Fibroblast of skin of right biceps (primary cell): ENCODE measurements around the gene PTK6.
A peak's percentile ranks its signal among the peaks of the same experiment; 100 is the strongest.

Source experiments
- DNase-seq: peaks from one replicate; pipeline ENCODE4 v3.0.0-alpha.2; 2013

PTK6 gene

DNA sequence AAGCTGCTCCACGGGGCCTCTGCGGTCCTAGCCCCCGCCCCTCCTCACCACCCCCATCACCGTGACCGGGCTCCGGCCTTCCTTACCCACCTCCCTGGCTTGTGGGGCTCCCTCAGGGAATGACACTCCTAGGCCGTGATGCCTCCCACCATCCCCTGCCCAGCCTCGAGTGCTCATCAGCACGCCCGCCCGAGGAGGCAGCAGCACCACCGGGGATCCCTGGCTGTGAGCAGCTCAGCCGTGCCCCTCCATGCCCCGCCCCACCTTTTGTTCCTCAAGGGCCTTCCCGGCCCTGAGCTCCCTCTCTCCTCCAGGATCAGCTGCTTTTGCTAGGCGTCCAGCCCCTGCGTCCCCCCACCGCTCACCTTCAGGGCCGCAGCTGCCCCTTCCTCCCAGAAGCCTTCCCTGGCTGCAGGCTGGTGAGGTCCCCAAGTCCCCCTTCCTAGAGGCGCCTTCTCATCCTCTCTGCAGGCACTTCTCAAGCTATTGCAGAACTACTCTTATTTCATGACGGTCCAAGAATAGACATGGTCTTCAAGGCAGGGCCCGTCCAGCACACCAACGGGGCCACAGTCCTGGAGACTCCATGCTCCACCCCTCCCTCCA is 19.8 kb upstream of the PTK6 start:
- DNase-seq: no peak

DNA sequence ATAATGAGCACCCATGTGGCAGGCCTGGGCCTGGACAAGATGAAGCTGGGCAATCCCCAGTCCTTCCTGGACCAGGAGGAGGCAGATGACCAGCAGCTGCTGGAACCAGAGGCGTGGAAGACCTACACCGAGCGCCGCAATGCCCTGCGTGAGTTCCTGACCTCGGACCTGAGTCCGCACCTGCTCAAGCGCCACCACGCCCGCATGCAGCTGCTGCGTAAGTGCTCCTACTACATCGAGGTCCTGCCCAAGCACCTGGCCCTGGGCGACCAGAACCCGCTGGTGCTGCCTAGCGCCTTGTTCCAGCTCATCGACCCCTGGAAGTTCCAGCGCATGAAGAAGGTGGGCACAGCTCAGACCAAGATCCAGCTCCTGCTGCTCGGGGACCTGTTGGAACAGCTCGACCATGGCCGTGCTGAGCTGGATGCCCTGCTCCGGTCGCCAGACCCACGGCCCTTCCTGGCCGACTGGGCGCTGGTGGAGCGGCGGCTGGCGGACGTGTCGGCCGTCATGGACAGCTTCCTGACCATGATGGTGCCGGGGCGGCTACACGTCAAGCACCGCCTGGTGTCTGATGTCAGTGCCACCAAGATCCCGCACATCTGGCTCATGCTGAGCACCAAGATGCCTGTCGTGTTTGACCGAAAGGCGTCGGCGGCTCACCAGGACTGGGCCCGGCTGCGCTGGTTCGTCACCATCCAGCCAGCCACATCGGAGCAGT is 18.6 kb upstream of the PTK6 start:
- DNase-seq: no peak

DNA sequence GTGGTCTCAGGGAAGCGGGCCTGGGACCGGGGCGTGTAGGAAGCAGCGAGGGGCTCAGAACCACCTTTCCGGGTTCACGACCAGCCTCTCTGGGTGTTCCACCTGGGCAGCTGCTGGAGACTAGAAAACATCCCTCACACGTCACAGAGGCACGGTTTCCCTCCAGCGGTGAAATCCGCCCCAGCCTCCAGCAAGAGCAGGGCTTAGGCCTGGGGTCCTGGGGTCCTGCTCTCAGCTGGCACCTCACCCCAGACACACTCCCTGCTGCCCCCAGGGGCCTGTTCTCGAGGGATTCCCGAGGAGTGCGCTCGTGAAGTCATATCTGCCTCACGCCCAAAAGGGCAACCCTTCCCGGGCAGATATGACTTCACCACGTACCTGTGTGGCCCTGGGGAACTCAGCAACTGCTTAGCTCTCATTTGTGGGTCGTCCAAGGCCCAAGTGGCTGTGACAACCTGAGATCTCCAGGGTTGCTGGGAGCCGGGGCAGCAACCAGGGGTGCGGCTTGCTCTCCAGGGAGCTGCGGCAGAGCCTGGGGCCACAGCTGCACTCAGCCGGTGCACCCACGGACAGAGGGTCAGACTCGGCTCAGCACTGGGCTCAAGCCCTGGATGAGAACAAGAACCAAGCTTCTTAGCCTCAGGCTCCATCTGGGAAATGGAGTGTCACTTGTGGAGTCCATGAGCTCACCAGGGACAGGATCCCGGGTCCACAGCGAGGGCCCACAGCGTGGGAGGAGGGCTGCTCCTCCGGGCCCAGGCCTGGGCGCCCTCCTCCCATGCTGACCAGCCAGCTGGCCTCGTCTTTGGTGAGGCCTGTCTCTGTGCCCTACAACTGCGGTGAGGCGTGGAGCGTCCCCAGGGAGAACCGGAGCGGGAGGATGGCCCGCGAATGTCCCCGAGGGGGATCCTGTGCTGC is 17.4 kb upstream of the PTK6 start:
- DNase-seq: no peak

GRCh38 chr20:63553933-63554290 is 16.7 kb upstream of the PTK6 start, which contains the start of gene FNDC11:
TSS of gene FNDC11 (plus strand) at chr20:63554159. CDS start at chr20:63555664, 1,505 bp downstream.
- peak; percentile 23 for DNase-seq

DNA sequence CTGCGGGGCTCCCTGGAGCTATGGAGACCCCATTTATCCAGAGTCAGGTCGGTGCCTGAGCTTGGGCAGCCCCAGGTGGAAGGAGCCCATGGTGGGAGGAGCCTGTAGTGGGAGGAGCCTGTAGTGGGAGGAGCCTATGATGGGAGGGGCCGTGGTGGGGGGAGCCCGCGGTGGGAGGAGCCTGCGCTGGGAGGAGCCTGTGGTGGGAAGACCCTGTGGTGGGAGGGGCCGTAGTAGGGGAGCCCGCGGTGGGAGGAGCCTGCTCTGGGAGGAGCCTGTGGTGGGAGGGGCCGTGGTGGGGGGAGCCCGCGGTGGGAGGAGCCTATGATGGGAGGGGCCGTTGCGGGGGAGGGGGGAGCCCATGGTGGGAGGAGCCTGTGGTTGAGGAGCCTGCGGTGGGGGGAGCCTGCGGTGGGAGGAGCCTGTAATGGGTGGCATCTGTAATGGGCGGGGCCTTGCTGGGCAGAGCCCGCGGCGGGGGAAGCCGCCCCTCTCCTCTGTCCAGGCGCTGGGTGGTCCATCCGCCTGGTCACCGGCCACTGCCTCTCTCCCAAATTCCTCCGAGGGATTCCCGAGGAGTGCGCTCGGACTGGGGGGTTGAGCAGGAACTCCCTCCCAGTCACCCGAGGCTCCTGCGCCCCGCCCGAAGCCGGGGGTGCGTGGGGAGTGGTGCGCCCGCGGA is 16.2 kb upstream of the PTK6 start:
- peak; percentile 79 for DNase-seq

GRCh38 chr20:63552481-63553249 is 15.5 kb upstream of the PTK6 start:
- DNase-seq: no peak

GRCh38 chr20:63551068-63551467 is 13.9 kb upstream of the PTK6 start:
- DNase-seq: no peak

DNA sequence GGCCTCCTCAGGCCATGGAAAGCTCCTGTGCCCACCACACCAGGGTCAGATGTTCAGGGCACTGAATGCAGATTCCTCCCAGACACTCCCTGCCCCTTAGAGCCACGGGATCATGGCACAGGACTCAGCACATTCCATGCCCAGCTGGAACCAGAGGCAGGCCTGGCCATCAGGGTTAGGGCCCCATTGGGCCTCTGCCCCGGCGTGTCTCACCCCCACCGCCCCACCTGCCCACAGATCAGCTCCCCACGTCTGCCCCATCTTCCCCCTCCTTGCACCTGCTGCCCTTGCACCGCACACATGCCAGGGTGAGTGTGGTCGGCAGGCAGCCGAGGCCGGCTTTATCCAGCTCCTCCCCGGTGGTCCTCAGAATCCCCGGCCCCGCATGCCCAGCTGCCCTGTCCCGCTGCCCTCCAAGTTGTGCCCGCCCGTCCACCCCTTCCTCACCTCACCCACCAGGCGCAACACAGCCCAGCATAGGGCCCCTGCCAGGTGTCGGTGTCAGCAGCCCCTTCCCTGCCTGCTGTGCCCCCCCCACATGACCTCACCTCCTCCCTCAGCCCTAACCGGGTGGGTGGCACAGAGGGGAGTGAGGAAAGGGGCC is 12.6 kb upstream of the PTK6 start:
- DNase-seq: no peak

DNA sequence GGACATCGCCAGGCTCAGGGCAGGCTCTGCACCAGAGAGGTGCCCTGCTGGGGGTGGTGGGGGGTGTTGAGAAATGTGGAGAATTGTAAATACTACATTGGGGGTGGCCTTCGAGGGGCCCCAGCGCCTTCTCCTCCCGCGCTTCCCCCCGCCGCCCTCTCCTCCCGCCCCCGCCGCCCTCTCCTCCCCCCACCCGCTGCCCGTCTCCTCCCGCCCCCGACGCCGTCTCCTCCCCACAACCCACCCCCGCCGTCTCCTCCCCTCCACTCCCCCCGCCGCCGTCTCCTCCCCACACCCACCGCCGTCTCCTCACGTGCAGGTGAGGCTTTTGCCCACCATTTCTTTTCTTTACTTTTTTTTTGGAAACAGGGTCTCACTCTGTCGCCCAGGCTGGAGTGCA is 11.8 kb upstream of the PTK6 start:
- DNase-seq: no peak

GRCh38 chr20:63548542-63548941 is 11.4 kb upstream of the PTK6 start:
- DNase-seq: no peak

DNA sequence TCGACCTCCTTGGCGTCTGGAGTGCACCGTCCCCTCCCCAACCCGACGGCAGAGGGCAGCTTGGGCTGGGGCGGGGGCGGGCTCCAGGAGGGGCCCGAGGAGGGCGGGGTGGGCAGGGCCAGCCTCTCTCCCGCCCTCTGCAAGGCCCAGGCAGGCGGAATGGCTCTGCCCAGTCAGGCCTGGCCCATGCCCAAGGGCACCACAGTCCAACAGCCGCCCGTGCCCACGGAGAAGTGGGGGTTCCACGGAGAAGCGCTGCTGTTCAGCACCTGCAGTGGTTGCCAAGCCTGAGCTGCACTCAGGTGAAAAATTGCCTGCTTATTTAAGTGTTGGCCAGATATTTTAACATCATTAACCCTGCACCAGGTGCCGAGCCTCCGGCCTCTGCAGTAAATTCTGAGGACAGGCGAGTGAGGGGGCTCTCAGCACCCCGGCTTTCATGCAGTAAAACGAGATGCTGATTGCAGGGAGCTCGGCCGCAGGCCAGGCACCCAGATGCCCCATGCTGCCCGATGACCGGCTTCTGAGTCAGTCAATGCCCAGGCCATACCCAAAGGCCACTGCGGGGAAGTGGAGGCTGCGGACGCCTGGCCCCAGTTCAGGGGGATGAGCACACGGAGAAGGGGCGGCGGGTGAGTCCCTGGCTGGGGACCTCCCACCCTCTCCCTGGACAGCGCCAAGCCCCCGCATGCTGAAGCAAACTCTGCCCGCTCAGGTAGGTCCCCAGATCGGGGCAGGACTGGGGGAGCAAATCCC is 10.7 kb upstream of the PTK6 start, which contains the start of gene SRMS:
Gene SRMS (minus strand): TSS at position 25 of the 756 bp plus-strand sequence. CDS start 286 bp downstream, outside the sequence.
- no peak for DNase-seq

GRCh38 chr20:63546956-63547724 is 10.0 kb upstream of the PTK6 start:
- no peak for DNase-seq

- no peak for DNase-seq
These were observed 9.2 kb upstream of the PTK6 start for GRCh38 chr20:63546256-63546955.

- no peak for DNase-seq
These were observed 8.6 kb upstream of the PTK6 start for GRCh38 chr20:63545814-63546213.

DNA sequence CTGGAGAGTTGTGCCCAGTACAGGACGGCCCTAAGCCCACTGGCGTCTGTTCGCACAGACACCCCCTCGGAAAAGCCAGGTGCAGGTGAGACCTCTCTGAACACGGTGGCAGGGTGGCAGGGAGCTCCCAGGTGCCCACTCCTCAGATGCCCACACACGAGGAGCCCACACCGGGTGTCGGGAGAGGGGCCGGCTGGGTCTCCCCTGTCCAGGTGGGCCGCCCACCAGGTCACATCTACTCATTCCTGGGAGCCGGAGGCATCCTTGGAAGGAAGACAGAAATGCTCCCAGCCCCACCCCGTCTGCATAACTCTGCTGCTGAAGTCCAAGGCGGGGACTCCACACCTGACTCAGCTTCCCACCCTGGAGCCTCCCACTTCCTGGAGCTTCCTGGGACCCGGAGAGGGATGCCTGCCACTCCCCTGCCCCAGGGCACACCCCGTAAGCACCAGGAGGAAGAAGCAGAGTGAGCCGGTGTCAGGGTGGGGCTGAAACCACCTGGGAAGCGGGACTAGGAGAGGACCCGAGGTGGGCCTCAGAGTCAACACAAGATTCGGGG is 7.9 kb upstream of the PTK6 start:
- no peak for DNase-seq

DNA sequence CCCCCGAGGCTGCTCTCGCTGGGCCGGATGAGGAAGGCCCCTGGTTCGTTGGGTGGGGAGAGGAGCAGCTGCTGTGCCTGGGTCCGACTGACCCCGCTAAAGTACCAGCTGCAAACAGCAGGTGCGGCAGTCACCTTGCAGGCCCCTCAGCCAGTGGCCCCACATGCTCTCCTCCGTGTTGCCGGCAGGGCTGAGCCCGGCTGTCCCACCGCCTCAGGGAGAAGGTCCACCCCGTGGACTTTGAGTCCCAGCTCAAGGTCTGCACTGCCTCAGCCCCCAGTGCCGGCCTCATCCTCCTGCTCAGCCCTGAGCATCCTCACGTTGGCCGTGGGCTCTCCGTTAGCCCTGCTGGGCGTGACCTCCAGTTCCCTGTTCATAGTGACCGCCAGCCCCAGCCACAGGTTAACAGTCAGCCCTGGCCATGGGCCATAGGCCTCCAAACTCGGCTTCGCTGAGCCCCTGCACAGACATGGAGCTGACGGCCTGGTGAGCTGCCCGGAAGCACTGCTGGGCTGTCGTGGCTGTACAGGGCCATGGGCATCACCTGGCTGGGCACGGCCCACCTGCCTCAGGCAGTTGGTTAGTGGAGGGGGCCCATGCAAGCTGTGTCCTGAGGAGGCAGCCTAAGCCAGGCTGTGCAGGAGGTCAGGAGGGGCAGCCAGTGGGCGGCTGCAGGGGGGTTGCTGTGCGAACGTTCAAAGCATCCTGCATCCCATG is 7.2 kb upstream of the PTK6 start:
- DNase-seq: no peak

- no peak for DNase-seq
These were observed 6.6 kb upstream of the PTK6 start for GRCh38 chr20:63543733-63544132.

DNA sequence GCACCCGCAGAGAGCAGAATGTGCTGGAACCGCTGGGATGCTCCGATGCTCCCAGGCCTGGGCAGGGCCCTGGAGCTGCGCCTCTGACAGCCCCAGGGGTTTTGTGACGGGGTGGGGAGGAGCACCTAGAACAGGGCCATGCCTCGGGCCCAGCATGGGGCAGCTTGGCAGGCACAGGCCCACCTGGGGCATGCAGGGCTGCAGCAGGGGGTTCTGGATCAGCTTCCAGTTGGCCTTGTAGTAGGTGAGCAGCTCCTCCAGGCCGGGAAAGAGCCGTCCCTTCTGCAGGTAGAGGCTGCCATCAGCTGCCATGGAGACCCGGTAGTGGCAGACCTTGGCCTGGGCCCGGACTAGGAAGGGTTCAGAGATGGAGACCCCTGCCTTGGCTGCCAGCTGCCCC is 6.0 kb upstream of the PTK6 start:
- no peak for DNase-seq

GRCh38 chr20:63542696-63543095 is 5.5 kb upstream of the PTK6 start:
- DNase-seq: no peak
